Stimulated activated naive CD8-positive, alpha-beta T cell treated with anti-CD3 and anti-CD28 coated beads, Interleukin-15, Interleukin-2, amounts not matched to agents 100 U/mL and 50 U/mL, for 24 hours (primary cell): ENCODE results near the gene FAM53B.

Experiments used
- ATAC-seq: fragments of 150-1000 bp; cut with Tn5 transposase; one replicate; pipeline ENCODE4 v1.10.0; 2021
- DNase-seq: peaks from one replicate; pipeline ENCODE4 v3.0.0; 2021

Gene FAM53B

GRCh38 chr10:124742413-124743190, 1.6 kb downstream of the FAM53B start:
- ATAC-seq, result no peak
- DNase-seq, result no peak

DNA sequence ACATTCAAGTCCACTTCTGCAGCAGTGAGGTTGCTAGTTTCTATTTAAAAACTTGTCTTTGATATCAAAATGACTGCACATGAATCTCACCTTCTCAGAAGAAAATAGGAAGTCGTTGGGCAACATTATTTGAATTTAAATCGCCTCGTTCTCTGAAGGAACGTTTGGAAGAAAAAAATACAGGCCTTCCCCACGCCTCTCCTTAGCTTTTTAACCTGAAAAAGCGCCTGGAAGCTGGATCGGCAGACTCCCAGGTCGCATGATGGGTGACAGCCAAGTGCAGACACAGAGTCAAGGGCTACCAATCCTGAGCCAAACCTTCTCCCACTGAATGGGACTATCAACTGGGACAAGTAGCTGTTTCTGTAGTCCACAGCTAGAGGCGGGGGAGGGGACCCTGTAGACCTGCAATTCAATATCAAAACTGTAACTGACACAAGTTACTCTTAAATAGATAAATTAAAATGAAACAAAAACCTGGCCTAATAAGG, 2.2 kb downstream of the FAM53B start:
- ATAC-seq (no peak), DNase-seq (no peak)

DNA sequence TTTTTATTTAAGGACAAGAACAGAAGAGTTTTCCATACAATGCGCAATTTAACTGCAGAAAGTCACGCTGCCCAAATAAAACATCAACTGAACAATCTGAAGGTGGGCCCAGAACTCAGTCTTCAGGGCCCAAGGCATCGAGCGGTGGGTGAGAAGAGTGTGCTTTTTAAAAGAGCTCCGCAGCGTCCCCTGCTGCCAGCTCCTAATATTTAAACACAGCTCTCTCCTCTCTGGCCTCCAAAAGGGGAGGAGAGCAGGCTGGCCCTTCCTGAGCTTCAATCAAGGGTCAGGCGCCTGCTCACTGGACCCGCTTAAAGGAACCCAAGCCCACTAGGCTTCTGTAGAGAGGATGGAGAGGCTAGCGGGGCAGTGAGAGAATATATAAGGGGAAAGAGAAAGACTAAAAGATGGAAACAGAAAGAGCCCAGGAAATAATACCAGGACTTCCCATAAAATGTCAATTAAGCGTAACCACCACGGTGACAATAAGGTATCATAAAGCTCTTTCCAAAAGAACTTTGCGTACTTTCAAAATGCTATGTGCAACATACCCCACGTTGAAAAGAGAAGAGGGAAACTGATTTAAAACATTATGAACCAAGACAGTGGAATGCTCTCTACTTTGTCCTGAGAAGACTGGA, 2.8 kb downstream of the FAM53B start:
- ATAC-seq, result peak; percentile 56
- peak; percentile 82 for DNase-seq

DNA sequence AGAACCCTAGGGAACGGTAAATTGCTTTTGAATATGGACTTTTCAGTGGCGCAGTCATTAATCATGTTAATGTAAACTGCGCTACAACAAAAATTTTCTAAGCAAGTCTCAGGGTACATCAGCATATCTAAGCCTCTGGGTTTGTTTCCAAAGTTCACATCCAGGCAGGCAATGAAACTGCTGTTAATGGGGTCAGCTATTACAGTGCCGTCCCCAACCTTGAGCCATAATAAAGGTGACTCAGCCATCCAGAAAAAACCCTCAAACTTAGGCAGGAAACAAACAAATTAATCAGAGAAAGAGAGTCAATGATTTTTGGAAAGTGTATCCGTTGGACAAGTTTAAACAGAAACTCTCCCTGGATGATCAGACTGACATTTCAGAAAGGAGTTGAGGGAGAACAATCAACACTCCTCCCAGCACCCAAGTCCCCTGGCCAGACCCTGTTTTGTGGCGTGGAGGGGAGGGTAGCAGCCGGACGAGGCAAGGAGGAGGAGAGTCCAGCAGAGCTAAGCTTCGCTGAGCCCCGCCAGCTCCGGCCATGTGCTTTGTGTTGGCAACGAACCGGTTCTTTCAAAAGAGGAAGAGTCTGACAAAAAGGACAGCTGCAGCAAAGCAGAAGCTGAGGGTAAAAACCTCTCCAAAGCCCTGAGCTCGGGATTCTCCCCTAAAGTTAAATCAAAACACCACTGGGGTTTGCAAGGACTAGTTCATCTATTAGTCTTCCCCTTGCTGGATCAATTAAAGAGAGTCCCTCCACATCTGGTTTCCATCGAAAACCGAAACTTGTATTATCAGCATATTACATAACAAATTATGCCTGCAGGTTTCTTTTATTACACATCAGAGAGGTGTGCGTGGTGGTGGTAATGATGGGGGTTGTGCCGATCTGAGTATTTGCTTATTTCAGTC, 3.6 kb downstream of the FAM53B start:
- DNase-seq (no peak), ATAC-seq (peak; percentile 1)

- ATAC-seq (no peak), DNase-seq (no peak)
Measured at GRCh38 chr10:124739986-124740368, 4.2 kb downstream of the FAM53B start.

DNA sequence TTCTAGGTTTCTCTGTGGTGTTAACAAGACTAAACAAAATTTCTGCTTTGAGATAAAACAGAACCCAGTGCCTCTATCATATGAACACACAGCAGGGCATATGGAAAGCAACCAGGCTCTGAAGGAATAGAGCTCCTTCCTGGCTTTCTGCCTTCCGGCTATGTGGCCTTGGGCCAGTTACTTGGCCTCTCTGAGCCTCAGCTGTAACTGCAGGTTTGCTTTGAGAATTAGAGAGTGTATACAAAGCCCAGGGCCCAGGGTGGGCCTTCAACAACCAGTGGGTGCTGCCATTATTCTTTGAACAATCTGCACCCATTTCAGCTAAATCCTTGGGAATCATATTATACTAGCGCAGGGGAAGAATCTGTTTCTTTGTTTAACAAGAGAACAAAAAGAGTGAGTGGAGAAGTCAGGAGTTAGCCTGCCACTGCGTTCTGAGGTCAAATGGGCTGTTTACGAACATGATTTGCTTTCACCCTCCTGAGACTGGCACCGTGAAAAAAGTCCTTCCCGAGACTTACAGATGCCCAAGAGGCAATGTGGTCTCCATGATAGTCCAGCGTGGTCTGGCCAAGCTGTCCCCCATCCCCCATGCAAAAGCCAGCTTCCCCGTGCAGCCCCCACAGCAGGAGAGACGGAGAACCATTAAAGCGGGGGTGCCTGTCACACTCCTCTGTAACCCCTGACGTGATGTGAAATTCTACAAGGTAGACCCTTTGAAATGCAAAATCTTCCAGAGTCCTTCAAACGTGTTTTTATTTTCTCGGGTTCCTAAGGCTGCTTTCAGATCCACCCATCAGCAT, 4.9 kb downstream of the FAM53B start:
- ATAC-seq (no peak), DNase-seq (no peak)

- DNase-seq (no peak), ATAC-seq (no peak)
Measured at GRCh38 chr10:124738441-124738840, 5.7 kb downstream of the FAM53B start.

DNA sequence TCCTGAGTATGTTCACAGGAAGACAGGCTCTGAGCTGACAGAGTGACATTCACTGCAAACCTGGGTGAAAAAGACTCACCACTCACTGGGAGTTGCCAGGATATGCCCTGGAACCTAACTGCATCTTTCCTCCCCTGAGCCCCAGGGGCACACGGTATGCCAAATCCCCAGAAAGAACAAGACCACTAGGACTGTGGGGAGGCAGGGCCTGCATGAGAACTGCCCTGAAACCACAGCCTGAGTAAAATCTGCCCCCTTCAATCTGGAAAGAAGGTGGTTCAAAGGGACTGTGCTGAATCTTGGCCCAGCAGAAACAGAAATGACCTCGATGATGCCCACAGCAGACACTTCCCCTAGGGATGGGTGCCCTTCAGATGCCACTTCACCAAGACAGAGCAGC, 6.5 kb downstream of the FAM53B start:
- DNase-seq (no peak), ATAC-seq (no peak)

GRCh38 chr10:124737221-124737620, 7.0 kb downstream of the FAM53B start:
- DNase-seq (no peak), ATAC-seq (no peak)

- ATAC-seq, result no peak
- DNase-seq, result no peak
Measured at GRCh38 chr10:124736491-124737136, 7.6 kb downstream of the FAM53B start.

DNA sequence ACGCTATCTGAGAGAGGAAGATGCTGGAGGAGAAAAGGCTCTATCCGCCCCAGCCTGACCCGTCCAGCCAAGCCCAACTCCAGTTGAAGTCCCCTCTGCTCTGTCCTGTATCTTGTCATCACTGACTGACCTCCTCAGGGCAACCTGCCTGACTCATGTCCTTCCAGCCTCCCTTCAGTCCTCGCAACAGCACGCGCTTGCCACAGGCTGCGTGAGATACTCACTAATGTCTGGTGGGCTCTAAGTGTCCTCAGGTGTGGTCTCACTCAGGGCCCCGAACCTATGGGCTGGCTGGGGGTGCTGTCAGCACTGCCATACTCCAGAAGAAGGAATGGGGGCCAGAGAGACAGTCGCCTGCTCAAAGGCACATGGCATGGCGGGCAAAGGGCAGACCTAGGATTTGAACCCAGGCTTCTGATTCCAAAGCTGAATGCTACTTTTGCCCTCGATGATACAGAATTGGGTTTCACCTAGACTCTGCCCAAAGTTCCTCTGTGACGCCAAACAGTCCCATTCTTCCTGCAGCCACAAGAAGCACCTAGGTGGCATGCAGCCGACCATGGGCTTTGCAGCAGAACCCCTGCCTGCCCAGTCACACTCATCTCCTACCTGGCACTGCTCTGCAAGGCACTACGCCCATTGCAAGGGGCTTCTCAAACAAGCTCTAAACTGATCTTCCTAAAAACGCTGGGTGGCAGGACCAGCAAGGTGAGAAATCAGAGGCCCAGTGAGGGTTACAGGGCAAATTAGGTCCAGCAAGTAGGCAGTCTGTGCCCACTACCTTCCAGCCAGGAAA, 8.5 kb downstream of the FAM53B start:
- ATAC-seq, result no peak

DNA sequence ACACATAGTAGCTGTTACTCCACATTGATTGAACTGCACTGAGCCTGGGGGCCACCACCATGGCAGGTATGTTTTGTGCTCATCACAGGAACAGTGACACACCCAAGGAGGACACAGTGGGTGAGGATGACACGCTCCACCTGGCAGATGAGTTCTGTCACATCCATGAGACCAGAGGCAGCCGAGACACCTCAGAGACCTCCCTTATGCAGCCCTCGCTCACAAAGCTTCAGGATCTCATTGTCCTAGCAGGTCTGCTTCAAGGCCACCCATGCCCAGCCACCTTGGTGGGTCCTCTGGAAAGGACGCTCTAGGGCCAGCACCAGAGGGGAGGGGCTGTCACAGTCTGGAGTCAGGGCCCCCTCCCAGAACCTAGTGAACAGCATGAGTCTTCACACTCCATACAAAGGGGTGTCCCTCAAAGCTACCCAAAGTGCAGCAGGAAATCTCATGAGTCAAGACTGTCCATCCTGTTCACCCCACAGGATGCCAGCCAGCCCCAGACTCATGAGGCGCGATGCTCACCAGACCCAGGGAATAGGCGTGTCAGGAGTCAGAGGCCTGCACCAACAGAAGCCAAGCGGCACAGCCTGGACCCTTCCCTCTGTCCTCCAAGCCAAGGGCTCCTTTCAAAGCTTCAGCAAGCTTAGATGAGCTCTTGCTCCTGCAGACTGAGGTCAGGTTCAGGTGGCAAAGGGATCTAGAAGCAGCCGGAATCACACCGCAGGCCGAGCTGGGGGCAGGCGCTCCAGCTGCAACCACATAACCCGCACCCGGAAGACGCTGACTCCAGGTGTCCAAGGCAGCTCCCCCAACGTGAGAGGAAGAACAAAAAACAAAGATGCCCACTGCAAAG, 9.6 kb downstream of the FAM53B start:
- DNase-seq (no peak), ATAC-seq (peak; percentile 17)

More for the DNA sequence above, 8.5 kb downstream of the FAM53B start:
- DNase-seq, result no peak

DNA sequence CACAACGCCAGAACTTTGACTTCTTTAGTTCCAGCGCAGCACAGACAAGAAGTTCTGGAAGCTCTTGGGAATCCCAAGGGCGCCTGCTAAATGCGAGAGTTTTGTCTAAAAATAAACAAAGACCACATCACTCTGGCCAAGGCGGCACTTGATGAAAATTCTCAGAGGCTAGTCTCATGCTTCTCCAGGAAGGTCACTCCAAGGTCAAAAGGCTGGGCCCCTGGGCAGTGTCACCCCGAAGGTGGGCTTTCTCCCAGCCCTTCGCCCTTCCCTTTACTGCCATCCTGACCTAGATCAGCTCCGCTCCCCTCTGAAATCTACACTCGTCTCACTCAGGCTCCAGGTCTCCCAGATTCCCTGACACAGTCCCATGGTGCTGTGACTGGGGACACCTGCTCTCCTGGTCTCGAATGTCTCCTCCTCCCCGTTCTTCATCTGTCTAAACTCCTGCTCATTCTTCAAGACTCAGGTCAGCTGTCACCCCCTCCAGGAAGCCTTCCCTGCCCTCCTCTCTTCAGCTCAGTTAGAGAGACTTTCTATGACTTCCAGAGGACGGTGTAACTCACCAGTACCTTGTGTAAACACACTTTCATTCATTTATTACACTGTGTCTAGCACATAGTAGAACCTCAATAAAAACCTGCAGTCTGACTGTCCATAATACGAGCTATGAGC, 10.5 kb downstream of the FAM53B start:
- ATAC-seq, result no peak
- DNase-seq, result no peak

GRCh38 chr10:124732931-124733570, 11.1 kb downstream of the FAM53B start:
- DNase-seq (peak; percentile 62), ATAC-seq (peak; percentile 65)

DNA sequence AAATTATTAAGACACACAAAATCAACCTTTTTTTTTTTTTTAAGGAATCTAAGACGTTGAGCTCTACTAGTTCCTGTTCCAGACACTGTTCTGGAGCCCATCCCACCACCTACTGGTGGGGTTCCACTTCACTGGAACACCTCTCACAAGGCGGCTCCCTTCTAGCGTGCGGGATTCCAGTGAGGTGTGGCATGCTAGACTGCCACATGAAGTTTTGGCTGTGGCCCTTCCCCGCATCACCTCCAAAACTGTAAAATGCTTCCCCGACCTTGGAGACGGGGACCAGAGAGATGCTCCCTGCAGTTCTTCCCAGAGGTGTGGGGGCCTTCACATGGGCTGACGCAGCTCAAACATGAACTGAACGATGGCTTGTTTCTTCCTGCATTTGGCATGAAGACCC, 12.6 kb downstream of the FAM53B start:
- no peak for ATAC-seq
- DNase-seq, result peak; percentile 2

DNA sequence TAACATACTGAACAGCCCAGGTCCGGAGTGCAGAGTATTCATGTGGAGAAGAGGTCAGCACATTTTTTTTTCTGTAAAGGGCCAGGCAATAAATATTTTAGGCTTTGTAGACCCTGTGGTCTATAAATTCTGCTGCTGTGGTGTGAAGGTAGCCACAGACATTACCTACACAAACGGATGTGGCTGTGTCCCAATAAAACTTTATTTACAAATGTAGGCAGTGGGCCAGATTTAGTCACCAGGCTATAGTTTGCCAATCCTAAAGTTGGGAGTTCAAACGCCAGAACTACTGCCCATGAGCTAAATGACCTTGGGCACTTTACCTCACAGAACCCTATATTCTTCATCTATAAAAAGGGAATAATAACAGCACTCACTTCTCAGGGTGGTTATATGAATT, 13.4 kb downstream of the FAM53B start:
- no peak for DNase-seq
- ATAC-seq, result no peak

DNA sequence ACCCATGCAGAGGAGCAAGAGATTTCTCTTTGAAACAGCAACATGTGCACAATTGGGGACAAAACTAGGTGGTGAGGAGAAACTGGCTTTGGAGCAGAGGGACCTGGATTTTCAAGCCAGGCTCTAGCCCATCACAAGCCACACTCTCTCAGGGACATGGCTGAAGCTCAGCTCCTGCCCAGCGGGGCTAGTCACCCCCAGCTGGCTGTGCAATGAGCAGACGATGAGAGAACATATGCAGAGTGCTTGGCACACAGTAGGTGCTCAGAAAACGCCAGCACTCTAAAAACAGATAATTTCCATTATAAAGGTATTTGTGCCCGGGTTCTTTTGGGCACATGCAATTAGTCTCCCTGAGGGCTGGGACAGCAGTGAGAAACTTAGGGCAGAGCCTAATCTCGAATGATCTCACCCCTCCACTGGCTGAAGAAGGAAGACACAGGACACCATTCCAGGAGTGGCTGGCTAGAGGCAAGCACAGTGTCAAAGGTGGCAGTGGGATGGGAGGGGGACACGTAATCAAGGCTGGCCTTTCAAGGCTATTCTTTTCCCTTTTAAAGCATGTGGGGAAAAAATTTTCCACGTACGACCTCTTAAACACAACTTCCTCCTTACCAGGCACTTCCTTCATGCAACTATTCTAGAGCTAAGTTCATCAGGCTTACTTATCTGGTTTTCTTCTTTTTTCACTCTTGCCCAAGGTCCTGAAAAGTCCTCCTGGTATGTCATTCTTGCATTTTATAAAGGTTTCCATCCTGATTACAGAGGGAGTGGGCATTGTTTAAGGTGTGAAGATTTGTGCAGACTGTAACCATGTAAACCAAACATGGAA, 15.1 kb downstream of the FAM53B start:
- ATAC-seq (no peak), DNase-seq (no peak)
